Ishikawa (cell line): ENCODE data around the gene ARPC1A.

Experiments
- CEBPB ChIP-seq: IDR thresholded peaks from 2 replicates; pipeline ENCODE4 v1.6.1; 2012
- CREB1 ChIP-seq: IDR thresholded peaks from 2 replicates; pipeline ENCODE4 v1.6.1; 2012; ENCODE audit warnings: low read depth
- EGR1 ChIP-seq: IDR thresholded peaks from 2 replicates; pipeline ENCODE4 v1.6.1; 2012
- EP300 ChIP-seq: IDR thresholded peaks from 2 replicates; pipeline ENCODE4 v1.6.1; 2012; ENCODE audit warnings: borderline replicate concordance
- FOXM1 ChIP-seq: IDR thresholded peaks from 2 replicates; pipeline ENCODE4 v1.6.1; 2012; ENCODE audit warnings: low read depth, borderline replicate concordance
- RAD21 ChIP-seq: IDR thresholded peaks from 2 replicates; pipeline ENCODE4 v1.6.1; 2012; ENCODE audit warnings: low read depth
- TAF1 ChIP-seq: IDR thresholded peaks from 2 replicates; pipeline ENCODE4 v1.6.1; 2012; ENCODE audit warnings: low read depth, mild to moderate bottlenecking
- TCF12 ChIP-seq: IDR thresholded peaks from 2 replicates; pipeline ENCODE4 v1.6.1; 2012; ENCODE audit warnings: low read depth
- TEAD4 ChIP-seq: IDR thresholded peaks from 2 replicates; pipeline ENCODE4 v1.6.1; 2012
- YY1 ChIP-seq: IDR thresholded peaks from 2 replicates; pipeline ENCODE4 v1.6.1; 2012; ENCODE audit warnings: low read depth
- ZBTB7A ChIP-seq: IDR thresholded peaks from 2 replicates; pipeline ENCODE4 v1.6.1; 2012; ENCODE audit warnings: low read depth
- TF ChIP-seq, protein P1 (sequence below): IDR thresholded peaks from 2 replicates; pipeline ENCODE4 v1.6.1; 2012
- TF ChIP-seq, protein P2 (sequence below): IDR thresholded peaks from 2 replicates; pipeline ENCODE4 v1.6.1; 2012; ENCODE audit warnings: low read depth, mild to moderate bottlenecking
- TF ChIP-seq, protein P3 (sequence below): IDR thresholded peaks from 2 replicates; pipeline ENCODE4 v1.6.1; 2012

DNA sequence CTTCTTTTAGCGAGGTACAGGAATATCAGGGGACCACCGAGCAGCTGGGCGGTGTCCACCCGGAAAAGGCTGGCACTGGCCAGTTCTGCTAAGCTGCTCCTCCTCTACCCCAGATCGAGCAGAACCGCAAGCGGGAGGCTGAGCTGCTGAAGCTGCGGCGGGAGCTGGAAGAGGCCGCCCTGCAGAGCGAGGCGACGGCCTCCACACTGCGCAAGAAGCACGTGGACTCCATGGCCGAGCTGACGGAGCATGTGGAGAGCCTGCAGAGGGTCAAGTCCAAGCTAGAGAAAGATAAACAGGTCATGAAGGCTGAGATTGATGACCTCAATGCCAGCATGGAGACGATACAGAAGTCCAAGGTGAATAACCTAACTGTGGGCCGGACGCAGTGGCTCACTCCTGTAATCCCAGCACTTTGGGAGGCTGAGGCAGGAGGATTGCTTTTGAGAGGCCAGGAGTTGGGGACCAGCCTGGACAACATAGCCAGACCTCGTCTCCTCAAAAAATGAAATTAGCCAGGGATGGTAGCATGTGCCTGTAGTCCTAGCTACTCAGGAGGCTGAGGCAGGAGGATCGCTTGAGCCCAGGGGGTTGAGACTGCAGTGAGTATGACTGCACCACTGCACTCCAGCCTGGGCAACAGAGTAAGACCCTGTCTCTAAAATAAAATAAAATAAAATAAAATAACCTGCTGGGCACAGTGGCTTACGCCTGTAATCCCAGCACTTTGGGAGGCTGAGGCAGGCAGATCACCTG, 37.7 kb upstream of the ARPC1A start:
- TF ChIP-seq TEAD4 (no peak), TCF12 (no peak), EP300 (no peak), CREB1 (no peak), YY1 (no peak), TAF1 (no peak), FOXM1 (no peak), ZBTB7A (no peak), EGR1 (no peak), CEBPB (no peak), RAD21 (no peak)
- TF ChIP-seq, protein P1, sequence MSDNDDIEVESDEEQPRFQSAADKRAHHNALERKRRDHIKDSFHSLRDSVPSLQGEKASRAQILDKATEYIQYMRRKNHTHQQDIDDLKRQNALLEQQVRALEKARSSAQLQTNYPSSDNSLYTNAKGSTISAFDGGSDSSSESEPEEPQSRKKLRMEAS, result no peak
- TF ChIP-seq, protein P2, sequence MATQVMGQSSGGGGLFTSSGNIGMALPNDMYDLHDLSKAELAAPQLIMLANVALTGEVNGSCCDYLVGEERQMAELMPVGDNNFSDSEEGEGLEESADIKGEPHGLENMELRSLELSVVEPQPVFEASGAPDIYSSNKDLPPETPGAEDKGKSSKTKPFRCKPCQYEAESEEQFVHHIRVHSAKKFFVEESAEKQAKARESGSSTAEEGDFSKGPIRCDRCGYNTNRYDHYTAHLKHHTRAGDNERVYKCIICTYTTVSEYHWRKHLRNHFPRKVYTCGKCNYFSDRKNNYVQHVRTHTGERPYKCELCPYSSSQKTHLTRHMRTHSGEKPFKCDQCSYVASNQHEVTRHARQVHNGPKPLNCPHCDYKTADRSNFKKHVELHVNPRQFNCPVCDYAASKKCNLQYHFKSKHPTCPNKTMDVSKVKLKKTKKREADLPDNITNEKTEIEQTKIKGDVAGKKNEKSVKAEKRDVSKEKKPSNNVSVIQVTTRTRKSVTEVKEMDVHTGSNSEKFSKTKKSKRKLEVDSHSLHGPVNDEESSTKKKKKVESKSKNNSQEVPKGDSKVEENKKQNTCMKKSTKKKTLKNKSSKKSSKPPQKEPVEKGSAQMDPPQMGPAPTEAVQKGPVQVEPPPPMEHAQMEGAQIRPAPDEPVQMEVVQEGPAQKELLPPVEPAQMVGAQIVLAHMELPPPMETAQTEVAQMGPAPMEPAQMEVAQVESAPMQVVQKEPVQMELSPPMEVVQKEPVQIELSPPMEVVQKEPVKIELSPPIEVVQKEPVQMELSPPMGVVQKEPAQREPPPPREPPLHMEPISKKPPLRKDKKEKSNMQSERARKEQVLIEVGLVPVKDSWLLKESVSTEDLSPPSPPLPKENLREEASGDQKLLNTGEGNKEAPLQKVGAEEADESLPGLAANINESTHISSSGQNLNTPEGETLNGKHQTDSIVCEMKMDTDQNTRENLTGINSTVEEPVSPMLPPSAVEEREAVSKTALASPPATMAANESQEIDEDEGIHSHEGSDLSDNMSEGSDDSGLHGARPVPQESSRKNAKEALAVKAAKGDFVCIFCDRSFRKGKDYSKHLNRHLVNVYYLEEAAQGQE, result no peak
- TF ChIP-seq, protein P3, sequence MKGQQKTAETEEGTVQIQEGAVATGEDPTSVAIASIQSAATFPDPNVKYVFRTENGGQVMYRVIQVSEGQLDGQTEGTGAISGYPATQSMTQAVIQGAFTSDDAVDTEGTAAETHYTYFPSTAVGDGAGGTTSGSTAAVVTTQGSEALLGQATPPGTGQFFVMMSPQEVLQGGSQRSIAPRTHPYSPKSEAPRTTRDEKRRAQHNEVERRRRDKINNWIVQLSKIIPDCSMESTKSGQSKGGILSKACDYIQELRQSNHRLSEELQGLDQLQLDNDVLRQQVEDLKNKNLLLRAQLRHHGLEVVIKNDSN, result no peak
